ENCODE data around the gene RANGRF.

Gene RANGRF

GRCh38 chr17:8310601-8311123, 22.2 kb downstream of the RANGRF start:
- in situ Hi-C loops (cut with MboI; ENCODE audit: low pct_unique_long_range_greater_than_20kb, low sequenced_read_pairs), result no loop called here
- no peak for DNase-seq

GRCh38 chr17:8311131-8311790, 22.8 kb downstream of the RANGRF start:
- DNase-seq, result no peak
- in situ Hi-C loops (cut with MboI; ENCODE audit: low pct_unique_long_range_greater_than_20kb, low sequenced_read_pairs), result no loop called here

- no peak for DNase-seq
- in situ Hi-C loops (cut with MboI; ENCODE audit: low pct_unique_long_range_greater_than_20kb, low sequenced_read_pairs), result no loop called here
Observed at GRCh38 chr17:8312251-8312650, 23.8 kb downstream of the RANGRF start.

- in situ Hi-C loops (cut with MboI; ENCODE audit: low pct_unique_long_range_greater_than_20kb, low sequenced_read_pairs), result no loop called here
- no peak for DNase-seq
Observed at GRCh38 chr17:8312726-8313600, 24.5 kb downstream of the RANGRF start.

GRCh38 chr17:8314797-8315763, 26.6 kb downstream of the RANGRF start:
- in situ Hi-C loops (cut with MboI; ENCODE audit: low pct_unique_long_range_greater_than_20kb, low sequenced_read_pairs), result no loop called here
- DNase-seq, result no peak

- in situ Hi-C loops (cut with MboI; ENCODE audit: low pct_unique_long_range_greater_than_20kb, low sequenced_read_pairs), result no loop called here
Observed at GRCh38 chr17:8315764-8316217, 27.3 kb downstream of the RANGRF start.

GRCh38 chr17:8318010-8318935, 29.8 kb downstream of the RANGRF start:
- DNase-seq, result no peak

More at GRCh38 chr17:8315764-8316217, 27.3 kb downstream of the RANGRF start:
- no peak for DNase-seq

GRCh38 chr17:8320262-8320661, 31.8 kb downstream of the RANGRF start:
- in situ Hi-C loops (cut with MboI; ENCODE audit: low pct_unique_long_range_greater_than_20kb, low sequenced_read_pairs), result no loop called here
- no peak for DNase-seq

More at GRCh38 chr17:8318010-8318935, 29.8 kb downstream of the RANGRF start:
- in situ Hi-C loops (cut with MboI; ENCODE audit: low pct_unique_long_range_greater_than_20kb, low sequenced_read_pairs), result no loop called here

- peak; percentile 19 for DNase-seq
- in situ Hi-C loops (cut with MboI; ENCODE audit: low pct_unique_long_range_greater_than_20kb, low sequenced_read_pairs), result no loop called here
Observed at GRCh38 chr17:8320990-8321389, 32.5 kb downstream of the RANGRF start.

- DNase-seq, result no peak
- in situ Hi-C loops (cut with MboI; ENCODE audit: low pct_unique_long_range_greater_than_20kb, low sequenced_read_pairs), result no loop called here
Observed at GRCh38 chr17:8322061-8322460, 33.6 kb downstream of the RANGRF start.

- in situ Hi-C loops (cut with MboI; ENCODE audit: low pct_unique_long_range_greater_than_20kb, low sequenced_read_pairs), result no loop called here
- DNase-seq, result no peak
Observed at GRCh38 chr17:8324132-8324531, 35.7 kb downstream of the RANGRF start.

GRCh38 chr17:8324923-8325322, 36.5 kb downstream of the RANGRF start:
- in situ Hi-C loops (cut with MboI; ENCODE audit: low pct_unique_long_range_greater_than_20kb, low sequenced_read_pairs), result no loop called here
- peak; percentile 52 for DNase-seq

- in situ Hi-C loops (cut with MboI; ENCODE audit: low pct_unique_long_range_greater_than_20kb, low sequenced_read_pairs), result no loop called here
- DNase-seq, result peak; percentile 76
Observed at GRCh38 chr17:8326511-8327302, 38.2 kb downstream of the RANGRF start.

- in situ Hi-C loops (cut with MboI; ENCODE audit: low pct_unique_long_range_greater_than_20kb, low sequenced_read_pairs), result no loop called here
- DNase-seq, result no peak
Observed at GRCh38 chr17:8327303-8327649, 38.8 kb downstream of the RANGRF start.

- no peak for DNase-seq
- in situ Hi-C loops (cut with MboI; ENCODE audit: low pct_unique_long_range_greater_than_20kb, low sequenced_read_pairs), result no loop called here
Observed at GRCh38 chr17:8332128-8332527, 43.7 kb downstream of the RANGRF start.

- in situ Hi-C loops (cut with MboI; ENCODE audit: low pct_unique_long_range_greater_than_20kb, low sequenced_read_pairs), result no loop called here
- no peak for DNase-seq
Observed at GRCh38 chr17:8332688-8333087, 44.2 kb downstream of the RANGRF start.

GRCh38 chr17:8333281-8333680, 44.8 kb downstream of the RANGRF start:
- in situ Hi-C loops (cut with MboI; ENCODE audit: low pct_unique_long_range_greater_than_20kb, low sequenced_read_pairs), result no loop called here
- no peak for DNase-seq
